ENCODE measurements around the gene TIMM17A. TPM values are rescaled to one million over a fixed set of nuclear protein-coding genes. Genes with fewer than 3 reads are reported as not detected.

TIMM17A gene
- total RNA-seq, 1 experiment from 2014 or later: 112 TPM

GRCh38 chr1:201921952-201922558 lies 33.2 kb upstream of the TIMM17A start:
- TF ChIP-seq EZH2 (IDR thresholded peaks at IDR 0.05; ENCODE audit: borderline replicate concordance, low read depth, low read length, poor library complexity, severe bottlenecking): no peak
- TF ChIP-seq CTCF (conservative IDR thresholded peaks at IDR 0.05; ENCODE audit: low read depth, low read length): no peak
- intact Hi-C loops (cut with micrococcal nuclease; ENCODE audit: unreplicated experiment): no loop called here
- H3K27me3 ChIP-seq (replicated peaks; ENCODE audit: insufficient read depth, low read depth, low read length, poor library complexity): no peaks in the 10 kb centered on the region
- ChIA-PET CTCF (no interaction called here), POLR2A (ENCODE audit: low non-redundant PET) (no interaction called here)
- no peak for DNase-seq (ENCODE audit: low spot score)
- BruUV-seq (replicated peaks): no TSS peak
- no peak overlapping the region for H3K4me3 ChIP-seq (ENCODE audit: low read depth, low read length, poor library complexity, severe bottlenecking)
- no peaks in the 10 kb centered on the region for H3K36me3 ChIP-seq (ENCODE audit: insufficient read depth, low read length, poor library complexity, severe bottlenecking)
- no peaks in the 10 kb centered on the region for H3K9me3 ChIP-seq (ENCODE audit: low read depth, low read length, poor library complexity, severe bottlenecking)
- no peaks in the 10 kb centered on the region for H3K4me1 ChIP-seq (ENCODE audit: insufficient read depth, low read length, poor library complexity, severe bottlenecking)
- H3K27ac ChIP-seq (ENCODE audit: low read depth, low read length, poor library complexity, severe bottlenecking): no peak overlapping the region

GRCh38 chr1:201925301-201925567 lies 30.1 kb upstream of the TIMM17A start:
- BruUV-seq (replicated peaks): no TSS peak
- intact Hi-C loops (cut with micrococcal nuclease; ENCODE audit: unreplicated experiment): no loop called here
- CTCF ChIA-PET: no interaction called here
- no peak overlapping the region for H3K4me3 ChIP-seq (ENCODE audit: low read depth, low read length, poor library complexity, severe bottlenecking)
- H3K9me3 ChIP-seq (ENCODE audit: low read depth, low read length, poor library complexity, severe bottlenecking): no peaks in the 10 kb centered on the region
- no peaks in the 10 kb centered on the region for H3K27me3 ChIP-seq (replicated peaks; ENCODE audit: insufficient read depth, low read depth, low read length, poor library complexity)
- no peak overlapping the region for H3K27ac ChIP-seq (ENCODE audit: low read depth, low read length, poor library complexity, severe bottlenecking)
- no peak for DNase-seq (ENCODE audit: low spot score)
- no peak for TF ChIP-seq CTCF (conservative IDR thresholded peaks at IDR 0.05; ENCODE audit: low read depth, low read length)
- TF ChIP-seq EZH2 (IDR thresholded peaks at IDR 0.05; ENCODE audit: borderline replicate concordance, low read depth, low read length, poor library complexity, severe bottlenecking): no peak
- no peaks in the 10 kb centered on the region for H3K36me3 ChIP-seq (ENCODE audit: insufficient read depth, low read length, poor library complexity, severe bottlenecking)
- POLR2A ChIA-PET (ENCODE audit: low non-redundant PET): no interaction called here
- H3K4me1 ChIP-seq (ENCODE audit: insufficient read depth, low read length, poor library complexity, severe bottlenecking): no peaks in the 10 kb centered on the region

- DNase-seq (ENCODE audit: low spot score): no peak
- BruUV-seq (replicated peaks): no TSS peak
- TF ChIP-seq CTCF (conservative IDR thresholded peaks at IDR 0.05; ENCODE audit: low read depth, low read length): no peak
- TF ChIP-seq EZH2 (IDR thresholded peaks at IDR 0.05; ENCODE audit: borderline replicate concordance, low read depth, low read length, poor library complexity, severe bottlenecking): no peak
- Histone ChIP-seq H3K27me3 (replicated peaks; ENCODE audit: insufficient read depth, low read depth, low read length, poor library complexity) (no peaks in the 10 kb centered on the region), H3K4me1 (ENCODE audit: insufficient read depth, low read length, poor library complexity, severe bottlenecking) (no peaks in the 10 kb centered on the region), H3K27ac (ENCODE audit: low read depth, low read length, poor library complexity, severe bottlenecking) (no peak overlapping the region), H3K4me3 (ENCODE audit: low read depth, low read length, poor library complexity, severe bottlenecking) (no peak overlapping the region), H3K36me3 (ENCODE audit: insufficient read depth, low read length, poor library complexity, severe bottlenecking) (no peaks in the 10 kb centered on the region), H3K9me3 (ENCODE audit: low read depth, low read length, poor library complexity, severe bottlenecking) (no peaks in the 10 kb centered on the region)
- CTCF ChIA-PET: no interaction called here
- POLR2A ChIA-PET (ENCODE audit: low non-redundant PET): no interaction called here
- intact Hi-C loops (cut with micrococcal nuclease; ENCODE audit: unreplicated experiment): no loop called here
These were observed 29.2 kb upstream of the TIMM17A start for GRCh38 chr1:201925981-201926645.
